ENCODE results near the gene CELF4. TPM values are rescaled to one million over a fixed set of nuclear protein-coding genes. Genes with fewer than 3 reads are reported as not detected.

The CELF4 gene
- total and polyA plus RNA-seq, 2 experiments from 2014 or later = 0.24 TPM; not detected in 1

DNA sequence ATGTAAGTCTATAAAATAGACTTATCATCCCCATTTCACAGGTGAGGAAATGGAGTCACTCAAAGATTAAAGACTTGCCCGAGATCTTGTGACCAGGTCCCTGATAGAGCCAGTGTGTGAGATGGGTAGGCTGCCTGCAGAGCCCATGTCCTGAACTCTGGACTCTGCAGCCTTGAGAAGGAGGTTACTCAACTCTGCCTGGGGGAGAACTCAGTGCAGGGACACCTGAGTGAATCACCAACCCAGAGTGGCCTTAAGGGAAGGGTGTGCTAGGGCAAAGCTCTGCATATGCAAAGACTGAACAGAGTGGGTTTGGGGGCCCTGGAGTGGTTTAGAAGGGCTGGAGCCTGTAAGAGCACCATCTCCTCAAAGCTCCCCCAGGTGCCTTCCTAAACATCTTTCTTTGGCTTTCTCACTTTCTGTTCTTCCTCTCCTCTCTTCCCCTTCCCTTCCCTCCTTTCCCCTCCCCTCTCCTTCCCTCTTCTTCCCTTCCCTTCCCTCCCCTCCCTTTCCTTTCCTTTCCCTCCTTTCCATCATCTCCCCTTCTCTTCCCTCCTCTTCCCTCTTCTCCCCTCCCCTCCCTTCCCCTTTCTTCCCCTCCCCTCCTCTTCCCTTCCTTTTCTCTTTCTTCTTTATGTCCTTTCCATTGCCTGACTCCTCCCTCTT is 67.6 kb downstream of the CELF4 start:
- no peaks in the 10 kb centered on the region for H3F3A ChIP-seq (ENCODE audit: insufficient read depth)
- H3K9ac ChIP-seq = no peak overlapping the region
- no peak overlapping the region for H3K4me3 ChIP-seq
- H3K9me2 ChIP-seq (ENCODE audit: insufficient read depth) = no peaks in the 10 kb centered on the region
- H3K36me3 ChIP-seq (ENCODE audit: low read depth) = no peaks in the 10 kb centered on the region
- no peaks in the 10 kb centered on the region; the same call in 1 of the 2 replicates for H3K27me3 ChIP-seq (replicated peaks; ENCODE audit: insufficient read depth)
- H3K9me3 ChIP-seq (ENCODE audit: low read depth) = no peaks in the 10 kb centered on the region
- H3K4me2 ChIP-seq (ENCODE audit: unreplicated experiment) = no peak overlapping the region
- H4K20me1 ChIP-seq (ENCODE audit: insufficient read depth) = no peaks in the 10 kb centered on the region
- no peak overlapping the region for H2AFZ ChIP-seq
- WGBS, 2 experiments (ENCODE audit: low coverage in 1 of 2, low lambda C conversion rate in 2 of 2, missing lambda C conversion rate in 2 of 2) = 18 to 39% methylated on average over 1 of the region's 1 CpG
- in situ Hi-C loops (cut with MboI) = no loop called here
- H3K27ac ChIP-seq = no peak overlapping the region
- no peak for DNase-seq
- H3K79me2 ChIP-seq (ENCODE audit: insufficient read depth) = no peaks in the 10 kb centered on the region
- TF ChIP-seq EZH2 (IDR thresholded peaks at IDR 0.05; ENCODE audit: insufficient read depth, poor library complexity, severe bottlenecking) (no peak), EZH2phosphoT487 (IDR thresholded peaks at IDR 0.05; ENCODE audit: insufficient read depth, low read depth) (no peak)
- no peaks in the 10 kb centered on the region for H3K4me1 ChIP-seq (ENCODE audit: insufficient read depth)

DNA sequence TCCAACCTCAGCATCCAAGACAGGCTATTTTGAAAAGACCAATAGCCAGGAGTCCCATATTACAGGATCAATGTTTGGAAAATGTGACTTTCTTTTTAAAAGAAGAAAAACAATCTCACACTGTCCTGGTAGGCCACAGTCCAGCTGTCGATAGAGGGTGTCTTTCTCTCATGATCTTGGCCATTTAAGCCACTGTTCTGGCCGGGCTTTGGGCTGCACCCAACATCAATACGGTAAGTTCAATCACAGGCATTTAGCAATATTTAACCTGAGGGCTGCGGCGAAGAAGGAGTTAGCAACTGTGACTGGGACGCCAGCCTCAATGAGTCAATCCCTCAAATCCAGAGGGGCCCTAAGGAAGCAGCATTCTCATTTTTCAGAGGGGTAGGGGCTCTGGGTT is 69.0 kb downstream of the CELF4 start:
- no peak overlapping the region for H3K27ac ChIP-seq
- WGBS, 2 experiments (ENCODE audit: low coverage in 1 of 2, low lambda C conversion rate in 2 of 2, missing lambda C conversion rate in 2 of 2) = 58 to 60% methylated on average over 6 of the region's 6 CpGs
- no peak overlapping the region for H3K9ac ChIP-seq
- no peaks in the 10 kb centered on the region for H3K4me1 ChIP-seq (ENCODE audit: insufficient read depth)
- no peak overlapping the region for H3K4me3 ChIP-seq
- H3K9me3 ChIP-seq (ENCODE audit: low read depth) = no peaks in the 10 kb centered on the region
- H4K20me1 ChIP-seq (ENCODE audit: insufficient read depth) = no peaks in the 10 kb centered on the region
- DNase-seq = no peak
- H3K79me2 ChIP-seq (ENCODE audit: insufficient read depth) = no peaks in the 10 kb centered on the region
- no peaks in the 10 kb centered on the region; the same call in 1 of the 2 replicates for H3K27me3 ChIP-seq (replicated peaks; ENCODE audit: insufficient read depth)
- H3K4me2 ChIP-seq (ENCODE audit: unreplicated experiment) = no peak overlapping the region
- no peaks in the 10 kb centered on the region for H3K9me2 ChIP-seq (ENCODE audit: insufficient read depth)
- TF ChIP-seq EZH2 (IDR thresholded peaks at IDR 0.05; ENCODE audit: insufficient read depth, poor library complexity, severe bottlenecking) (no peak), EZH2phosphoT487 (IDR thresholded peaks at IDR 0.05; ENCODE audit: insufficient read depth, low read depth) (no peak)
- no peak overlapping the region for H2AFZ ChIP-seq
- no peaks in the 10 kb centered on the region for H3K36me3 ChIP-seq (ENCODE audit: low read depth)
- H3F3A ChIP-seq (ENCODE audit: insufficient read depth) = no peaks in the 10 kb centered on the region
- in situ Hi-C loops (cut with MboI) = no loop called here

DNA sequence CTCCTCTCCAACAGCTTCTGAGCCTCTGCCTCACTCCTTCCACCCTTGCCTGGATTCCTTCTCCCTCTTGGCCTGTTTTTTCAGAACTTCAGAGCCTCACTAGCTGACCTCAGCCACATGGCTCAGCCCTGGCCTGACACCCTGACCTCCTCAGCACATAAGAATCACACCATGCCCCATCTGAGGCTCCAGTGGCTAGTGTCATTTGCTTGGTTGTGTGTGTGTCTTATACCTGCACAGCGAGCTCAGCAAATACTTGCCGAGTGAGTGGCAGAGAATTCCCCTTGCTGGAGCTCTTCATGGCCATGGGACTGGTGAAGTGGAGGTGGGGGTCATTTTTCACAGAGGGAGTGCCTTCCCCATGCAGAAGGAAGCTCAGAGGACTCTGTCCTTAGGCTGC is 70.2 kb downstream of the CELF4 start:
- no peak overlapping the region for H3K4me3 ChIP-seq
- TF ChIP-seq EZH2phosphoT487 (IDR thresholded peaks at IDR 0.05; ENCODE audit: insufficient read depth, low read depth) (no peak), EZH2 (IDR thresholded peaks at IDR 0.05; ENCODE audit: insufficient read depth, poor library complexity, severe bottlenecking) (no peak)
- no peaks in the 10 kb centered on the region for H3F3A ChIP-seq (ENCODE audit: insufficient read depth)
- H3K9me3 ChIP-seq (ENCODE audit: low read depth) = no peaks in the 10 kb centered on the region
- H3K27ac ChIP-seq = no peak overlapping the region
- no peaks in the 10 kb centered on the region for H4K20me1 ChIP-seq (ENCODE audit: insufficient read depth)
- in situ Hi-C loops (cut with MboI) = no loop called here
- no peaks in the 10 kb centered on the region for H3K79me2 ChIP-seq (ENCODE audit: insufficient read depth)
- H3K36me3 ChIP-seq (ENCODE audit: low read depth) = no peaks in the 10 kb centered on the region
- 51 to 64% methylated on average over 2 of the region's 2 CpGs for WGBS, 2 experiments (ENCODE audit: low coverage in 1 of 2, low lambda C conversion rate in 2 of 2, missing lambda C conversion rate in 2 of 2)
- no peak for DNase-seq
- H3K27me3 ChIP-seq (replicated peaks; ENCODE audit: insufficient read depth) = peaks cover 5% of the 10 kb centered on the region; the same call in 1 of the 2 replicates
- no peaks in the 10 kb centered on the region for H3K4me1 ChIP-seq (ENCODE audit: insufficient read depth)
- H3K4me2 ChIP-seq (ENCODE audit: unreplicated experiment) = no peak overlapping the region
- no peak overlapping the region for H2AFZ ChIP-seq
- H3K9ac ChIP-seq = no peak overlapping the region
- no peaks in the 10 kb centered on the region for H3K9me2 ChIP-seq (ENCODE audit: insufficient read depth)

DNA sequence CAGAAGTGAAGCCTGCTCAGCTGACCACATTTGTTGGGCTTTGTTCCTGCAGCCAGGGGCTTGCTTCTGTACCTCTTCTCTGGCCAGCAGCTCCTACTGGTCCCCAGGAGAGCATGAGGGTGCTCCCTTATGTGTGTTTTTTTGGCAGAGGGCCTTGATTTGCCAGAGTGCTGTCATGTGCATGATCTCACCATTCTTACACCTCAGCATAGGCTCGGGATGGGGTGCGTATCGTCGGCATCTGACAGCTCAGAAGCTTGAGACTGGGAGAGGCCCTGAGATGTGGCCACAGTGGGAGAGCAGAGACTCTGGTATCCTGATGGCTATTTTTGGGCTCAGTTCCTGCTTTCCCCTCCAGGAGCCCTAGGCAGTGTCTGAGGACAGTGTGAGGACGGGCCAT is 71.2 kb downstream of the CELF4 start:
- no peak for TF ChIP-seq EZH2phosphoT487 (IDR thresholded peaks at IDR 0.05; ENCODE audit: insufficient read depth, low read depth)
- H3K27me3 ChIP-seq (replicated peaks; ENCODE audit: insufficient read depth) = peaks cover 14% of the 10 kb centered on the region; the same call in 1 of the 2 replicates
- H3K4me3 ChIP-seq = no peak overlapping the region
- H3K4me2 ChIP-seq (ENCODE audit: unreplicated experiment) = no peak overlapping the region
- H3K9me2 ChIP-seq (ENCODE audit: insufficient read depth) = no peaks in the 10 kb centered on the region
- no peak overlapping the region for H3K9ac ChIP-seq
- H2AFZ ChIP-seq = no peak overlapping the region
- no peaks in the 10 kb centered on the region for H3K9me3 ChIP-seq (ENCODE audit: low read depth)
- DNase-seq = no peak
- WGBS, 2 experiments (ENCODE audit: low coverage in 1 of 2, low lambda C conversion rate in 2 of 2, missing lambda C conversion rate in 2 of 2) = 49 to 54% methylated on average over 5 of the region's 5 CpGs
- in situ Hi-C loops (cut with MboI) = no loop called here
- no peaks in the 10 kb centered on the region for H3K79me2 ChIP-seq (ENCODE audit: insufficient read depth)
- no peaks in the 10 kb centered on the region for H3F3A ChIP-seq (ENCODE audit: insufficient read depth)
- H3K4me1 ChIP-seq (ENCODE audit: insufficient read depth) = no peaks in the 10 kb centered on the region
- H3K36me3 ChIP-seq (ENCODE audit: low read depth) = no peaks in the 10 kb centered on the region
- no peaks in the 10 kb centered on the region for H4K20me1 ChIP-seq (ENCODE audit: insufficient read depth)
- H3K27ac ChIP-seq = no peak overlapping the region

Measured in GM23248 (cell line).